MCF 10A (cell line): ENCODE results near the gene ARHGEF25. TPM values are rescaled to one million over a fixed set of nuclear protein-coding genes. Genes with fewer than 3 reads are reported as not detected.

Experiments used
- BruUV-seq: library from RNA; stranded (reverse); fragments of 400-500 nt; replicated peaks from 2 replicates; lab custom pipeline; 2021; lab: Mats Ljungman, UMichigan
- CTCF ChIA-PET: fragments of 300-600 bp; sonication (Branson Sonifier 250); formaldehyde crosslinking; extraction: SDS; loops from one replicate; lab custom pipeline; 2021; ENCODE audit warnings: antibody characterized with exemption, inconsistent platforms; lab: Yijun Ruan, JAX
- POLR2A ChIA-PET: fragments of 300-600, 350-650 bp; sonication (Branson Sonifier 250); formaldehyde crosslinking; extraction: SDS; loops from one replicate; lab custom pipeline; 2020; ENCODE audit warnings: antibody characterized with exemption, inconsistent platforms; lab: Yijun Ruan, JAX
- DNase-seq: peaks from one replicate; pipeline ENCODE4 v3.0.0-alpha.2; 2018; ENCODE audit not compliant: unreplicated experiment
- H3K27ac Mint-ChIP-seq: one replicate; pipeline ENCODE4 v1.8.0; 2022; ENCODE audit warnings: mild to moderate bottlenecking, low read depth, mixed read lengths; ENCODE audit not compliant: unreplicated experiment
- H3K27me3 Mint-ChIP-seq: one replicate; pipeline ENCODE4 v1.8.0; 2022; ENCODE audit warnings: mixed read lengths; ENCODE audit not compliant: insufficient read depth, unreplicated experiment
- H3K36me3 Mint-ChIP-seq: one replicate; pipeline ENCODE4 v1.8.0; 2022; ENCODE audit warnings: mild to moderate bottlenecking, moderate library complexity, mixed read lengths; ENCODE audit not compliant: insufficient read depth, unreplicated experiment
- H3K4me1 Mint-ChIP-seq: one replicate; pipeline ENCODE4 v1.8.0; 2022; ENCODE audit warnings: mixed read lengths; ENCODE audit not compliant: insufficient read depth, unreplicated experiment
- H3K4me3 Mint-ChIP-seq: one replicate; pipeline ENCODE4 v1.8.0; 2022; ENCODE audit warnings: mild to moderate bottlenecking, moderate library complexity, mixed read lengths; ENCODE audit not compliant: unreplicated experiment
- H3K9me3 Mint-ChIP-seq: one replicate; pipeline ENCODE4 v1.8.0; 2022; ENCODE audit warnings: mixed read lengths; ENCODE audit not compliant: unreplicated experiment
- CTCF ChIP-seq: fragments of 200-600 bp; IDR thresholded peaks from one replicate; pipeline ENCODE4 v1.8.0; 2022; ENCODE audit warnings: antibody characterized with exemption, mild to moderate bottlenecking; ENCODE audit not compliant: unreplicated experiment
- intact Hi-C: fragments of 100-400 bp; cut with micrococcal nuclease; formaldehyde crosslinking; loops from 2 replicates; pipeline ENCODE4 v1.14.1; 2022
- total RNA-seq: library from RNA; stranded (reverse); gene quantifications from 2 replicates; pipeline ENCODE4 v1.2.3, GENCODE V29; 2022

Gene ARHGEF25
- total RNA-seq, 1 experiment from 2014 or later, result 0.37 TPM

- CTCF ChIA-PET, result interaction anchor here (0.6 kb wide), 1 partner anchor 111 kb away, joined by 3 read pairs; no protein-coding TSS in a partner anchor
- Mint-ChIP-seq H3K4me3 (peak overlapping the region; percentile 38), H3K27ac (no peak overlapping the region), H3K27me3 (peaks cover 7% of the 10 kb centered on the region), H3K36me3 (no peaks in the 10 kb centered on the region), H3K9me3 (no peaks in the 10 kb centered on the region), H3K4me1 (no peaks in the 10 kb centered on the region)
- TF ChIP-seq CTCF, result no peak
- intact Hi-C loops, result no loop called here
- POLR2A ChIA-PET, result no interaction called here
- DNase-seq, result no peak
- BruUV-seq, result no TSS peak
Observed at GRCh38 chr12:57610554-57611107, 604 bp upstream of the ARHGEF25 start.

GRCh38 chr12:57611827-57612710, 834 bp downstream of the ARHGEF25 start:
- Mint-ChIP-seq H3K9me3 (no peaks in the 10 kb centered on the region), H3K4me3 (no peak overlapping the region), H3K27me3 (peaks cover 12% of the 10 kb centered on the region), H3K36me3 (no peaks in the 10 kb centered on the region), H3K27ac (no peak overlapping the region), H3K4me1 (no peaks in the 10 kb centered on the region)
- DNase-seq, result no peak
- no peak for TF ChIP-seq CTCF
- BruUV-seq, result no TSS peak
- ChIA-PET CTCF (interaction anchor here (0.7 to 1.6 kb wide), 4 partner anchors 9 to 29 kb away, joined by 3 to 8 read pairs (median 5); partner anchors contain the start of gene B4GALNT1), POLR2A (interaction anchor here (1.1 kb wide), 1 partner anchor 153 kb away, joined by 3 read pairs; no protein-coding TSS in a partner anchor)
- intact Hi-C loops, result no loop called here

GRCh38 chr12:57612711-57613426, 1.6 kb downstream of the ARHGEF25 start:
- no peaks in the 10 kb centered on the region for H3K9me3 Mint-ChIP-seq
- no peak for TF ChIP-seq CTCF
- intact Hi-C loops, result no loop called here
- H3K4me3 Mint-ChIP-seq, result no peak overlapping the region
- CTCF ChIA-PET, result interaction anchor here (0.6 to 2.1 kb wide), 5 partner anchors 8 to 30 kb away, joined by 3 to 12 read pairs (median 3); no protein-coding TSS in a partner anchor
- no TSS peak for BruUV-seq
- H3K27me3 Mint-ChIP-seq, result peaks cover 12% of the 10 kb centered on the region
- DNase-seq, result no peak
- POLR2A ChIA-PET, result interaction anchor here (1.1 kb wide), 1 partner anchor 152 kb away, joined by 3 read pairs; no protein-coding TSS in a partner anchor
- no peak overlapping the region for H3K27ac Mint-ChIP-seq
- no peaks in the 10 kb centered on the region for H3K36me3 Mint-ChIP-seq
- no peaks in the 10 kb centered on the region for H3K4me1 Mint-ChIP-seq
